K562 (cell line): ENCODE measurements around the gene ITPRID2.

ENCODE experiments used
- HDAC2 ChIP-seq: fragments of 450-650 bp; IDR thresholded peaks from 2 replicates; pipeline ENCODE4 v1.6.1; 2016; ENCODE audit warnings: mild to moderate bottlenecking
- KLF13 ChIP-seq: fragments of 450-650 bp; IDR thresholded peaks from 2 replicates; pipeline ENCODE4 v1.6.1; 2016; ENCODE audit warnings: missing genetic modification characterization, low read depth, mild to moderate bottlenecking, missing compliant biosample characterization, moderate library complexity, borderline replicate concordance
- MCM2 ChIP-seq: fragments of 450-650 bp; IDR thresholded peaks from 2 replicates; pipeline ENCODE4 v1.6.1; 2017; ENCODE audit warnings: low read depth, mild to moderate bottlenecking
- POLR2AphosphoS2 ChIP-seq: IDR thresholded peaks from 2 replicates; pipeline ENCODE4 v1.6.1; 2012; ENCODE audit warnings: low read length, improper control_type of control experiment
- SMAD1 ChIP-seq: fragments of 150-350 bp; IDR thresholded peaks from 2 replicates; pipeline ENCODE4 v1.6.1; 2014; ENCODE audit warnings: low read length, low read depth; ENCODE audit not compliant: partially characterized antibody
- SMC3 ChIP-seq: conservative IDR thresholded peaks from 2 replicates; pipeline ENCODE4 v1.6.1; 2011; ENCODE audit warnings: low read depth, low read length, improper control_type of control experiment; ENCODE audit not compliant: insufficient read depth
- ZNF232 ChIP-seq: sonication (generic); formaldehyde crosslinking; IDR thresholded peaks from 2 replicates; pipeline ENCODE4 v1.8.0; 2022; ENCODE audit warnings: mild to moderate bottlenecking, missing genetic modification reagents
- TF ChIP-seq, protein P1 (sequence below), 2 experiments: IDR thresholded peaks in 1 of 2; conservative IDR thresholded peaks in 1 of 2; 2 replicates each; pipeline ENCODE4 v1.6.1; 2016; ENCODE audit warnings: low read depth in 2 of 2, mild to moderate bottlenecking in 1 of 2, missing compliant biosample characterization in 1 of 2, missing genetic modification characterization in 1 of 2, moderate library complexity in 1 of 2
- TF ChIP-seq, protein P2 (sequence below): sonication (generic); formaldehyde crosslinking; IDR thresholded peaks from 2 replicates; pipeline ENCODE4 v1.8.1; 2023; ENCODE audit warnings: mild to moderate bottlenecking, missing genetic modification reagents
- TF ChIP-seq, protein P3 (sequence below): fragments of 250-450 bp; sonication (Bioruptor Pico); IDR thresholded peaks from 2 replicates; pipeline ENCODE4 v1.8.0; 2022; ENCODE audit warnings: moderate library complexity, mild to moderate bottlenecking, inconsistent platforms
- TF ChIP-seq, protein P4 (sequence below): fragments of 450-650 bp; IDR thresholded peaks from 2 replicates; pipeline ENCODE4 v1.7.1; 2018; ENCODE audit warnings: mild to moderate bottlenecking, low read depth; ENCODE audit not compliant: partially characterized antibody
- TF ChIP-seq, protein P5 (sequence below), 3 experiments: IDR thresholded peaks in 2 of 3; conservative IDR thresholded peaks in 1 of 3; 2 replicates each; pipeline ENCODE4 v1.5.1; 2011 to 2012; ENCODE audit warnings: low read length in 3 of 3, mild to moderate bottlenecking in 3 of 3, control low read depth in 2 of 3, improper control_type of control experiment in 1 of 3, inconsistent platforms in 1 of 3, low read depth in 1 of 3, mixed read lengths in 1 of 3, moderate library complexity in 1 of 3; ENCODE audit not compliant: insufficient read depth in 2 of 3

DNA sequence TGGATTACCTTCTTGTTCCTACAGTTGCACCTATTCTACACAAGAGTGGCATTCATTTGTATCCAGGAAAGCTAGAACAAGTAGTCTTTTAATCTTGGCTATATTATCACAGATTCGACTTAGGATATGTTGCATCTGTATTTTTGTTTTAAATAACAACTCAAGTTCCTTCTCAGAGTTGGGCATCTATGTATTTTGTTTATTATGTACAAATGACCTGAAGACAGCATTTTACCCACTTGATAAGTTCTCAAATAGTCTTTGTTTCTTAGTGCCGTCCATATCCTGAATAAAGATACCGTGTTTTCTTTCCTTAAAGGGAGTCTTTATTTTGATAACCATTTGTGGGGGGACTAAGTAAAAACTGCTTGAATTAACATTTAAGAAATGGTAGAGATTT is 2.9 kb downstream of the ITPRID2 start:
- TF ChIP-seq HDAC2: no peak
- TF ChIP-seq, protein P1, sequence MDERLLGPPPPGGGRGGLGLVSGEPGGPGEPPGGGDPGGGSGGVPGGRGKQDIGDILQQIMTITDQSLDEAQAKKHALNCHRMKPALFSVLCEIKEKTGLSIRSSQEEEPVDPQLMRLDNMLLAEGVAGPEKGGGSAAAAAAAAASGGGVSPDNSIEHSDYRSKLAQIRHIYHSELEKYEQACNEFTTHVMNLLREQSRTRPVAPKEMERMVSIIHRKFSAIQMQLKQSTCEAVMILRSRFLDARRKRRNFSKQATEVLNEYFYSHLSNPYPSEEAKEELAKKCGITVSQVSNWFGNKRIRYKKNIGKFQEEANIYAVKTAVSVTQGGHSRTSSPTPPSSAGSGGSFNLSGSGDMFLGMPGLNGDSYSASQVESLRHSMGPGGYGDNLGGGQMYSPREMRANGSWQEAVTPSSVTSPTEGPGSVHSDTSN (CRISPR knock-in tag; IDR thresholded peaks at IDR 0.05; ENCODE audit: low read depth): no peak
- TF ChIP-seq, protein P1 (tag; conservative IDR thresholded peaks at IDR 0.05; ENCODE audit: low read depth): no peak
- TF ChIP-seq, protein P2, sequence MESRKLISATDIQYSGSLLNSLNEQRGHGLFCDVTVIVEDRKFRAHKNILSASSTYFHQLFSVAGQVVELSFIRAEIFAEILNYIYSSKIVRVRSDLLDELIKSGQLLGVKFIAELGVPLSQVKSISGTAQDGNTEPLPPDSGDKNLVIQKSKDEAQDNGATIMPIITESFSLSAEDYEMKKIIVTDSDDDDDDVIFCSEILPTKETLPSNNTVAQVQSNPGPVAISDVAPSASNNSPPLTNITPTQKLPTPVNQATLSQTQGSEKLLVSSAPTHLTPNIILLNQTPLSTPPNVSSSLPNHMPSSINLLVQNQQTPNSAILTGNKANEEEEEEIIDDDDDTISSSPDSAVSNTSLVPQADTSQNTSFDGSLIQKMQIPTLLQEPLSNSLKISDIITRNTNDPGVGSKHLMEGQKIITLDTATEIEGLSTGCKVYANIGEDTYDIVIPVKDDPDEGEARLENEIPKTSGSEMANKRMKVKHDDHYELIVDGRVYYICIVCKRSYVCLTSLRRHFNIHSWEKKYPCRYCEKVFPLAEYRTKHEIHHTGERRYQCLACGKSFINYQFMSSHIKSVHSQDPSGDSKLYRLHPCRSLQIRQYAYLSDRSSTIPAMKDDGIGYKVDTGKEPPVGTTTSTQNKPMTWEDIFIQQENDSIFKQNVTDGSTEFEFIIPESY: no peak
- TF ChIP-seq, protein P3, sequence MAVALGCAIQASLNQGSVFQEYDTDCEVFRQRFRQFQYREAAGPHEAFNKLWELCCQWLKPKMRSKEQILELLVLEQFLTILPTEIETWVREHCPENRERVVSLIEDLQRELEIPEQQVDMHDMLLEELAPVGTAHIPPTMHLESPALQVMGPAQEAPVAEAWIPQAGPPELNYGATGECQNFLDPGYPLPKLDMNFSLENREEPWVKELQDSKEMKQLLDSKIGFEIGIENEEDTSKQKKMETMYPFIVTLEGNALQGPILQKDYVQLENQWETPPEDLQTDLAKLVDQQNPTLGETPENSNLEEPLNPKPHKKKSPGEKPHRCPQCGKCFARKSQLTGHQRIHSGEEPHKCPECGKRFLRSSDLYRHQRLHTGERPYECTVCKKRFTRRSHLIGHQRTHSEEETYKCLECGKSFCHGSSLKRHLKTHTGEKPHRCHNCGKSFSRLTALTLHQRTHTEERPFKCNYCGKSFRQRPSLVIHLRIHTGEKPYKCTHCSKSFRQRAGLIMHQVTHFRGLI (CRISPR knock-in tag): no peak
- TF ChIP-seq SMC3: no peak
- TF ChIP-seq, protein P4, sequence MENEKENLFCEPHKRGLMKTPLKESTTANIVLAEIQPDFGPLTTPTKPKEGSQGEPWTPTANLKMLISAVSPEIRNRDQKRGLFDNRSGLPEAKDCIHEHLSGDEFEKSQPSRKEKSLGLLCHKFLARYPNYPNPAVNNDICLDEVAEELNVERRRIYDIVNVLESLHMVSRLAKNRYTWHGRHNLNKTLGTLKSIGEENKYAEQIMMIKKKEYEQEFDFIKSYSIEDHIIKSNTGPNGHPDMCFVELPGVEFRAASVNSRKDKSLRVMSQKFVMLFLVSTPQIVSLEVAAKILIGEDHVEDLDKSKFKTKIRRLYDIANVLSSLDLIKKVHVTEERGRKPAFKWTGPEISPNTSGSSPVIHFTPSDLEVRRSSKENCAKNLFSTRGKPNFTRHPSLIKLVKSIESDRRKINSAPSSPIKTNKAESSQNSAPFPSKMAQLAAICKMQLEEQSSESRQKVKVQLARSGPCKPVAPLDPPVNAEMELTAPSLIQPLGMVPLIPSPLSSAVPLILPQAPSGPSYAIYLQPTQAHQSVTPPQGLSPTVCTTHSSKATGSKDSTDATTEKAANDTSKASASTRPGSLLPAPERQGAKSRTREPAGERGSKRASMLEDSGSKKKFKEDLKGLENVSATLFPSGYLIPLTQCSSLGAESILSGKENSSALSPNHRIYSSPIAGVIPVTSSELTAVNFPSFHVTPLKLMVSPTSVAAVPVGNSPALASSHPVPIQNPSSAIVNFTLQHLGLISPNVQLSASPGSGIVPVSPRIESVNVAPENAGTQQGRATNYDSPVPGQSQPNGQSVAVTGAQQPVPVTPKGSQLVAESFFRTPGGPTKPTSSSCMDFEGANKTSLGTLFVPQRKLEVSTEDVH: no peak
- TF ChIP-seq, protein P5, sequence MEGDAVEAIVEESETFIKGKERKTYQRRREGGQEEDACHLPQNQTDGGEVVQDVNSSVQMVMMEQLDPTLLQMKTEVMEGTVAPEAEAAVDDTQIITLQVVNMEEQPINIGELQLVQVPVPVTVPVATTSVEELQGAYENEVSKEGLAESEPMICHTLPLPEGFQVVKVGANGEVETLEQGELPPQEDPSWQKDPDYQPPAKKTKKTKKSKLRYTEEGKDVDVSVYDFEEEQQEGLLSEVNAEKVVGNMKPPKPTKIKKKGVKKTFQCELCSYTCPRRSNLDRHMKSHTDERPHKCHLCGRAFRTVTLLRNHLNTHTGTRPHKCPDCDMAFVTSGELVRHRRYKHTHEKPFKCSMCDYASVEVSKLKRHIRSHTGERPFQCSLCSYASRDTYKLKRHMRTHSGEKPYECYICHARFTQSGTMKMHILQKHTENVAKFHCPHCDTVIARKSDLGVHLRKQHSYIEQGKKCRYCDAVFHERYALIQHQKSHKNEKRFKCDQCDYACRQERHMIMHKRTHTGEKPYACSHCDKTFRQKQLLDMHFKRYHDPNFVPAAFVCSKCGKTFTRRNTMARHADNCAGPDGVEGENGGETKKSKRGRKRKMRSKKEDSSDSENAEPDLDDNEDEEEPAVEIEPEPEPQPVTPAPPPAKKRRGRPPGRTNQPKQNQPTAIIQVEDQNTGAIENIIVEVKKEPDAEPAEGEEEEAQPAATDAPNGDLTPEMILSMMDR (IDR thresholded peaks at IDR 0.05 in 2 of 3, conservative IDR thresholded peaks at IDR 0.05 in 1 of 3; ENCODE audit: insufficient read depth in 2 of 3, low read depth in 1 of 3, low read length in 3 of 3): no peak
- no peak for TF ChIP-seq SMAD1
- no peak for TF ChIP-seq ZNF232 (CRISPR knock-in tag)
- no peak for TF ChIP-seq KLF13 (tag)
- no peak for TF ChIP-seq MCM2
- no peak for TF ChIP-seq POLR2AphosphoS2
